ENCODE data around the gene CRYGD.

Gene CRYGD

GRCh38 chr2:208146006-208146405 lies 21.7 kb upstream of the CRYGD start, which contains the start of gene CRYGB:
Gene CRYGB, minus strand, starts transcription at chr2:208146158. Its CDS starts 38 bp downstream, at chr2:208146120.
- H3K27ac ChIP-seq (ENCODE audit: extremely low read depth, low read depth, low read length), result no peak within 1 kb of the TSS
- H3K36me3 ChIP-seq (ENCODE audit: control insufficient read depth in 2 of 2, insufficient read depth in 1 of 2, low read length in 2 of 2), result no peaks in the 10 kb centered on the region
- peaks cover 13% of the 10 kb centered on the region for H3K4me1 ChIP-seq (ENCODE audit: control insufficient read depth, insufficient read depth, low read length)
- H3K4me3 ChIP-seq (ENCODE audit: low read depth, low read length), result no peak within 1 kb of the TSS
- ChIA-PET CTCF (interaction anchor here (0.7 kb wide), 1 partner anchor 9 kb away, joined by 3 read pairs; no protein-coding TSS in a partner anchor), POLR2A (no interaction called here)
- no peak for TF ChIP-seq ZNF529 (tag by site-specific recombination; IDR thresholded peaks at IDR 0.05; ENCODE audit: insufficient replicate concordance)
- TF ChIP-seq ZFP3 (tag by site-specific recombination; IDR thresholded peaks at IDR 0.05; ENCODE audit: low read depth), result no peak
- TF ChIP-seq ZBTB7A (tag by site-specific recombination; IDR thresholded peaks at IDR 0.05; ENCODE audit: low read depth), result no peak
- TF ChIP-seq SCRT2 (tag by site-specific recombination; IDR thresholded peaks at IDR 0.05), result no peak
- no peak for TF ChIP-seq ZNF654 (tag by site-specific recombination; IDR thresholded peaks at IDR 0.05; ENCODE audit: low read depth)
- TF ChIP-seq ZNF394 (tag by site-specific recombination; IDR thresholded peaks at IDR 0.05; ENCODE audit: borderline replicate concordance), result no peak
- no peaks in the 10 kb centered on the region for H3K9me3 ChIP-seq (ENCODE audit: control insufficient read depth, insufficient read depth, low read depth, low read length)

GRCh38 chr2:208142925-208143799 lies 18.8 kb upstream of the CRYGD start:
- Histone ChIP-seq H3K27ac (ENCODE audit: extremely low read depth, low read depth, low read length) (peak overlapping the region; percentile 32), H3K4me1 (ENCODE audit: control insufficient read depth, insufficient read depth, low read length) (peaks cover 13% of the 10 kb centered on the region), H3K9me3 (ENCODE audit: control insufficient read depth, insufficient read depth, low read depth, low read length) (no peaks in the 10 kb centered on the region), H3K4me3 (ENCODE audit: low read depth, low read length) (no peak overlapping the region), H3K36me3 (ENCODE audit: control insufficient read depth in 2 of 2, insufficient read depth in 1 of 2, low read length in 2 of 2) (no peaks in the 10 kb centered on the region)
- POLR2A ChIA-PET, result no interaction called here
- CTCF ChIA-PET, result interaction anchor here (0.6 to 2.3 kb wide), 2 partner anchors 32 to 105 kb away, joined by 3 to 17 read pairs; no protein-coding TSS in a partner anchor
- TF ChIP-seq ZNF843 (tag by site-specific recombination; IDR thresholded peaks at IDR 0.05), result 0 out of 2 replicates have a peak, but pooled peaks have one; percentile 16
- no peak for TF ChIP-seq ZNF10 (tag by site-specific recombination; IDR thresholded peaks at IDR 0.05)
- peak; percentile 67 for TF ChIP-seq PRDM1 (tag by site-specific recombination; IDR thresholded peaks at IDR 0.05)
- 0 out of 2 replicates have a peak, but pooled peaks have one; percentile 11 for TF ChIP-seq SP7 (tag by site-specific recombination; IDR thresholded peaks at IDR 0.05)
- TF ChIP-seq OVOL3 (tag by site-specific recombination; IDR thresholded peaks at IDR 0.05), result no peak
- TF ChIP-seq PRDM6 (tag by site-specific recombination; IDR thresholded peaks at IDR 0.05), result peak; percentile 54; the same call in 1 of the 2 replicates
- TF ChIP-seq ZBTB17 (tag by site-specific recombination; IDR thresholded peaks at IDR 0.05), result peak; percentile 45; the same call in 1 of the 2 replicates
- peak; percentile 88 for TF ChIP-seq WT1 (tag by site-specific recombination; IDR thresholded peaks at IDR 0.05)
- TF ChIP-seq ZBTB49 (tag by site-specific recombination; IDR thresholded peaks at IDR 0.05; ENCODE audit: low read depth), result no peak
- TF ChIP-seq HOXC10 (CRISPR knock-in tag; IDR thresholded peaks at IDR 0.05), result no peak
- peak; percentile 74; the same call in 1 of the 2 replicates for TF ChIP-seq ZNF664 (tag by site-specific recombination; IDR thresholded peaks at IDR 0.05)
- TF ChIP-seq SCRT1 (tag by site-specific recombination; IDR thresholded peaks at IDR 0.05; ENCODE audit: borderline replicate concordance), result 0 out of 2 replicates have a peak, but pooled peaks have one; percentile 18
- TF ChIP-seq KLF8 (tag by site-specific recombination; IDR thresholded peaks at IDR 0.05), result no peak
- TF ChIP-seq ZNF138 (tag by site-specific recombination; IDR thresholded peaks at IDR 0.05; ENCODE audit: borderline replicate concordance), result no peak
- TF ChIP-seq ZSCAN18 (tag by site-specific recombination; IDR thresholded peaks at IDR 0.05), result no peak

All from HEK293 (cell line).